Fibroblast of the conjunctiva (primary cell): Measurements from ENCODE around the gene DCDC1.

ENCODE experiments used
- DNase-seq: peaks from one replicate; pipeline ENCODE4 v3.0.0-alpha.2; 2010; ENCODE audit warnings: low read depth

Gene DCDC1

GRCh38 chr11:31106968-31107576 lies 262.5 kb downstream of the DCDC1 start:
- peak; percentile 2 for DNase-seq

GRCh38 chr11:31106326-31106725 lies 263.2 kb downstream of the DCDC1 start:
- no peak for DNase-seq

- no peak for DNase-seq
Measured at GRCh38 chr11:31102875-31103274, 266.7 kb downstream of the DCDC1 start.

- no peak for DNase-seq
Measured at GRCh38 chr11:31102316-31102715, 267.2 kb downstream of the DCDC1 start.

- no peak for DNase-seq
Measured at GRCh38 chr11:31096191-31096805, 273.2 kb downstream of the DCDC1 start.

GRCh38 chr11:31092638-31093037 lies 276.9 kb downstream of the DCDC1 start:
- DNase-seq, result no peak

- DNase-seq, result no peak
Measured at GRCh38 chr11:31089117-31089516, 280.4 kb downstream of the DCDC1 start.

- DNase-seq, result no peak
Measured at GRCh38 chr11:31069447-31070205, 299.9 kb downstream of the DCDC1 start.

GRCh38 chr11:31060880-31061279 lies 308.7 kb downstream of the DCDC1 start:
- DNase-seq, result no peak

- no peak for DNase-seq
Measured at GRCh38 chr11:31059529-31059928, 310.0 kb downstream of the DCDC1 start.

GRCh38 chr11:31050061-31050765 lies 319.3 kb downstream of the DCDC1 start:
- DNase-seq, result no peak

- DNase-seq, result no peak
Measured at GRCh38 chr11:31045335-31045734, 324.2 kb downstream of the DCDC1 start.

GRCh38 chr11:31030138-31030792 lies 339.3 kb downstream of the DCDC1 start:
- no peak for DNase-seq

GRCh38 chr11:31026315-31026714 lies 343.2 kb downstream of the DCDC1 start:
- DNase-seq, result no peak

- no peak for DNase-seq
Measured at GRCh38 chr11:31022080-31022479, 347.5 kb downstream of the DCDC1 start.

GRCh38 chr11:31019786-31020185 lies 349.8 kb downstream of the DCDC1 start:
- DNase-seq, result no peak

GRCh38 chr11:31005202-31005601 lies 364.3 kb downstream of the DCDC1 start:
- DNase-seq, result no peak

- DNase-seq, result no peak
Measured at GRCh38 chr11:31001427-31001826, 368.1 kb downstream of the DCDC1 start.

GRCh38 chr11:31000381-31000780 lies 369.2 kb downstream of the DCDC1 start:
- DNase-seq, result no peak

GRCh38 chr11:30992513-30992849 lies 377.1 kb downstream of the DCDC1 start:
- no peak for DNase-seq

GRCh38 chr11:30991802-30992512 lies 377.6 kb downstream of the DCDC1 start:
- DNase-seq, result no peak

- DNase-seq, result no peak
Measured at GRCh38 chr11:30991376-30991775, 378.2 kb downstream of the DCDC1 start.
